ENCODE measurements around the gene FBN1. TPM values are rescaled to one million over a fixed set of nuclear protein-coding genes. Genes with fewer than 3 reads are reported as not detected.

Gene FBN1
- total and polyA plus RNA-seq, 2 experiments from 2014 or later, result 1.9 to 3.8 TPM

DNA sequence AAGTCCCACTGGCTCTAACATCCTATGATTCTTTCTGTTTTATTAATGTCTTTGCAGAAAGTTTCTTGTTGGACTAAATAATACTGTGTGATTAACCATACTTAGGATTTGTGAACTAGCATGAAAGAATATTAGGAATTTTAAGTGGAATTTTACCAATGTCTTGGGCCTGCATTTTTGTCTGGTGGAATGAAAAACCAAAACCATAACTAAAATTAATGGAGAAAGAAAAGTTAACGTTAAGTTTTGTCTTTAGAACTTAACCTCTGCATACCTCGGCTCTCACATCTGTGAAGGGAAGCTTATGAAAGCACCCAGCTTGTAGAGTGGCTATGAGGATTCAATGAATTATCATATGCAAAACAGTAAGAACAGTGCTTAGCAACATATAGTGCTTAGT is 6.5 kb downstream of the FBN1 start (continued):
- TF ChIP-seq REST (IDR thresholded peaks at IDR 0.05; ENCODE audit: unreplicated experiment) (no peak), CTCF (conservative IDR thresholded peaks at IDR 0.05; ENCODE audit: low read depth in 2 of 2) (no peak), EZH2phosphoT487 (IDR thresholded peaks at IDR 0.05; ENCODE audit: unreplicated experiment) (no peak), ZNF114 (CRISPR knock-in tag; IDR thresholded peaks at IDR 0.05) (no peak), ZNF331 (CRISPR knock-in tag; IDR thresholded peaks at IDR 0.05; ENCODE audit: low read depth) (no peak), JUNB (IDR thresholded peaks at IDR 0.05; ENCODE audit: unreplicated experiment) (no peak), CREB1 (CRISPR knock-in tag; IDR thresholded peaks at IDR 0.05; ENCODE audit: low read depth) (no peak), NANOG (IDR thresholded peaks at IDR 0.05; ENCODE audit: borderline replicate concordance) (no peak), EZH2 (IDR thresholded peaks at IDR 0.05; ENCODE audit: low read depth, unreplicated experiment) (no peak), ETS1 (IDR thresholded peaks at IDR 0.05) (no peak)

DNA sequence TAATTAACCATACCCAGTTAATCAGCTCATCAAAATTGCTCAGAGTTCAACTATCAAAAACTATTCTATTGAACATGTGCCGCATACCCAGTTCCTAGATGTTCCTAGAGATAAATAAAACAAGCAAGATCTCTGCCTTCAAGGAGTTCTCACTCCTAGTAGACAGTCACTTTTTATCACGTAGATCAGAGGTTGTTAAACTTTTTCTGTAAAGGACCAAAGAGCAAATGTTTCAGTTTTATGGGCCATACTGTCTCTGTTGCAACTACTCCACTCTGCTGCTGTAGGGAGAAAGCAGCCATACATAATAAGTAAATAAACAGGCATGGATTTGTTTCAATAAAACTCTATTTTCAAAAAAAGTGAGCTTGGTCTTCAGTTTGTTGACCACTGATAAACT is 7.9 kb downstream of the FBN1 start:
- no peaks in the 10 kb centered on the region; the same call in 1 of the 3 replicates for H3K4me1 Mint-ChIP-seq
- no peak for TF ChIP-seq ZNF331 (CRISPR knock-in tag; IDR thresholded peaks at IDR 0.05; ENCODE audit: low read depth)
- TF ChIP-seq EZH2 (IDR thresholded peaks at IDR 0.05; ENCODE audit: low read depth, unreplicated experiment), result no peak
- no peak for TF ChIP-seq EZH2phosphoT487 (IDR thresholded peaks at IDR 0.05; ENCODE audit: unreplicated experiment)
- TF ChIP-seq, protein P1, sequence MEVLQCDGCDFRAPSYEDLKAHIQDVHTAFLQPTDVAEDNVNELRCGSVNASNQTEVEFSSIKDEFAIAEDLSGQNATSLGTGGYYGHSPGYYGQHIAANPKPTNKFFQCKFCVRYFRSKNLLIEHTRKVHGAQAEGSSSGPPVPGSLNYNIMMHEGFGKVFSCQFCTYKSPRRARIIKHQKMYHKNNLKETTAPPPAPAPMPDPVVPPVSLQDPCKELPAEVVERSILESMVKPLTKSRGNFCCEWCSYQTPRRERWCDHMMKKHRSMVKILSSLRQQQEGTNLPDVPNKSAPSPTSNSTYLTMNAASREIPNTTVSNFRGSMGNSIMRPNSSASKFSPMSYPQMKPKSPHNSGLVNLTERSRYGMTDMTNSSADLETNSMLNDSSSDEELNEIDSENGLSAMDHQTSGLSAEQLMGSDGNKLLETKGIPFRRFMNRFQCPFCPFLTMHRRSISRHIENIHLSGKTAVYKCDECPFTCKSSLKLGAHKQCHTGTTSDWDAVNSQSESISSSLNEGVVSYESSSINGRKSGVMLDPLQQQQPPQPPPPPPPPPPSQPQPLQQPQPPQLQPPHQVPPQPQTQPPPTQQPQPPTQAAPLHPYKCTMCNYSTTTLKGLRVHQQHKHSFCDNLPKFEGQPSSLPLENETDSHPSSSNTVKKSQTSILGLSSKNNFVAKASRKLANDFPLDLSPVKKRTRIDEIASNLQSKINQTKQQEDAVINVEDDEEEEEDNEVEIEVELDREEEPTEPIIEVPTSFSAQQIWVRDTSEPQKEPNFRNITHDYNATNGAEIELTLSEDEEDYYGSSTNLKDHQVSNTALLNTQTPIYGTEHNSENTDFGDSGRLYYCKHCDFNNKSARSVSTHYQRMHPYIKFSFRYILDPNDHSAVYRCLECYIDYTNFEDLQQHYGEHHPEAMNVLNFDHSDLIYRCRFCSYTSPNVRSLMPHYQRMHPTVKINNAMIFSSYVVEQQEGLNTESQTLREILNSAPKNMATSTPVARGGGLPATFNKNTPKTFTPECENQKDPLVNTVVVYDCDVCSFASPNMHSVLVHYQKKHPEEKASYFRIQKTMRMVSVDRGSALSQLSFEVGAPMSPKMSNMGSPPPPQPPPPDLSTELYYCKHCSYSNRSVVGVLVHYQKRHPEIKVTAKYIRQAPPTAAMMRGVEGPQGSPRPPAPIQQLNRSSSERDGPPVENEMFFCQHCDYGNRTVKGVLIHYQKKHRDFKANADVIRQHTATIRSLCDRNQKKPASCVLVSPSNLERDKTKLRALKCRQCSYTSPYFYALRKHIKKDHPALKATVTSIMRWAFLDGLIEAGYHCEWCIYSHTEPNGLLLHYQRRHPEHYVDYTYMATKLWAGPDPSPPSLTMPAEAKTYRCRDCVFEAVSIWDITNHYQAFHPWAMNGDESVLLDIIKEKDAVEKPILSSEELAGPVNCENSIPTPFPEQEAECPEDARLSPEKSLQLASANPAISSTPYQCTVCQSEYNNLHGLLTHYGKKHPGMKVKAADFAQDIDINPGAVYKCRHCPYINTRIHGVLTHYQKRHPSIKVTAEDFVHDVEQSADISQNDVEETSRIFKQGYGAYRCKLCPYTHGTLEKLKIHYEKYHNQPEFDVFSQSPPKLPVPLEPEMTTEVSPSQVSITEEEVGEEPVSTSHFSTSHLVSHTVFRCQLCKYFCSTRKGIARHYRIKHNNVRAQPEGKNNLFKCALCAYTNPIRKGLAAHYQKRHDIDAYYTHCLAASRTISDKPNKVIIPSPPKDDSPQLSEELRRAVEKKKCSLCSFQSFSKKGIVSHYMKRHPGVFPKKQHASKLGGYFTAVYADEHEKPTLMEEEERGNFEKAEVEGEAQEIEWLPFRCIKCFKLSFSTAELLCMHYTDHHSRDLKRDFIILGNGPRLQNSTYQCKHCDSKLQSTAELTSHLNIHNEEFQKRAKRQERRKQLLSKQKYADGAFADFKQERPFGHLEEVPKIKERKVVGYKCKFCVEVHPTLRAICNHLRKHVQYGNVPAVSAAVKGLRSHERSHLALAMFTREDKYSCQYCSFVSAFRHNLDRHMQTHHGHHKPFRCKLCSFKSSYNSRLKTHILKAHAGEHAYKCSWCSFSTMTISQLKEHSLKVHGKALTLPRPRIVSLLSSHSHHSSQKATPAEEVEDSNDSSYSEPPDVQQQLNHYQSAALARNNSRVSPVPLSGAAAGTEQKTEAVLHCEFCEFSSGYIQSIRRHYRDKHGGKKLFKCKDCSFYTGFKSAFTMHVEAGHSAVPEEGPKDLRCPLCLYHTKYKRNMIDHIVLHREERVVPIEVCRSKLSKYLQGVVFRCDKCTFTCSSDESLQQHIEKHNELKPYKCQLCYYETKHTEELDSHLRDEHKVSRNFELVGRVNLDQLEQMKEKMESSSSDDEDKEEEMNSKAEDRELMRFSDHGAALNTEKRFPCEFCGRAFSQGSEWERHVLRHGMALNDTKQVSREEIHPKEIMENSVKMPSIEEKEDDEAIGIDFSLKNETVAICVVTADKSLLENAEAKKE (CRISPR knock-in tag; IDR thresholded peaks at IDR 0.05), result no peak
- no peak for TF ChIP-seq ETS1 (IDR thresholded peaks at IDR 0.05)
- TF ChIP-seq CREB1 (CRISPR knock-in tag; IDR thresholded peaks at IDR 0.05; ENCODE audit: low read depth), result no peak
- no peak for TF ChIP-seq NANOG (IDR thresholded peaks at IDR 0.05; ENCODE audit: borderline replicate concordance)

More for the DNA sequence above, 7.9 kb downstream of the FBN1 start:
- Histone ChIP-seq H2AFZ (no peak overlapping the region), H3K9me2 (ENCODE audit: insufficient read depth) (no peaks in the 10 kb centered on the region), H3K4me1 (ENCODE audit: insufficient read depth) (no peaks in the 10 kb centered on the region), H4K20me1 (replicated peaks; ENCODE audit: insufficient read depth) (no peaks in the 10 kb centered on the region), H3K27me3 (ENCODE audit: insufficient read depth) (peaks cover 13% of the 10 kb centered on the region), H3K36me3 (ENCODE audit: insufficient read depth) (no peaks in the 10 kb centered on the region), H3K79me2 (replicated peaks; ENCODE audit: insufficient read depth) (no peaks in the 10 kb centered on the region), H3F3A (replicated peaks; ENCODE audit: low read depth) (no peaks in the 10 kb centered on the region), H3K4me3 (no peak overlapping the region), H3K27ac (ENCODE audit: low read depth) (no peak overlapping the region), H3K4me2 (no peak overlapping the region)
- DNase-seq (ENCODE audit: low spot score), result no peak
- Mint-ChIP-seq H3K27ac (no peak overlapping the region), H3K27me3 (ENCODE audit: insufficient read depth, low read depth, poor library complexity) (peaks cover under 1% of the 10 kb centered on the region), H3K9me3 (no peaks in the 10 kb centered on the region), H3K4me3 (no peak overlapping the region), H3K36me3 (ENCODE audit: low read depth) (no peaks in the 10 kb centered on the region)
- no peak for ATAC-seq
